ENCODE results near the gene VSTM4. TPM values are rescaled to one million over a fixed set of nuclear protein-coding genes. Genes with fewer than 3 reads are reported as not detected.

The VSTM4 gene
- total RNA-seq, 1 experiment from 2014 or later = not detected

GRCh38 chr10:49118430-49119074 lies 3.2 kb upstream of the VSTM4 start:
- Mint-ChIP-seq H3K27ac (ENCODE audit: unreplicated experiment) (no peak overlapping the region), H3K9me3 (ENCODE audit: low read depth, unreplicated experiment) (no peaks in the 10 kb centered on the region), H3K36me3 (ENCODE audit: insufficient read depth, unreplicated experiment) (no peaks in the 10 kb centered on the region), H3K4me1 (ENCODE audit: low read depth, unreplicated experiment) (no peaks in the 10 kb centered on the region), H3K27me3 (ENCODE audit: unreplicated experiment) (peaks cover 66% of the 10 kb centered on the region), H3K4me3 (ENCODE audit: low read depth, unreplicated experiment) (no peak overlapping the region)
- BruUV-seq (replicated peaks) = no TSS peak
- TF ChIP-seq CTCF (IDR thresholded peaks at IDR 0.05; ENCODE audit: unreplicated experiment) = no peak
- CTCF ChIA-PET = no interaction called here
- no peak for DNase-seq
- intact Hi-C loops (cut with micrococcal nuclease; ENCODE audit: unreplicated experiment) = no loop called here

- no peak overlapping the region for H3K4me3 Mint-ChIP-seq (ENCODE audit: low read depth, unreplicated experiment)
Observed at GRCh38 chr10:49117376-49118070, 2.2 kb upstream of the VSTM4 start.

GRCh38 chr10:49116509-49117375 lies 1.4 kb upstream of the VSTM4 start:
- BruUV-seq (replicated peaks) = no TSS peak
- intact Hi-C loops (cut with micrococcal nuclease; ENCODE audit: unreplicated experiment) = no loop called here
- no peak for DNase-seq
- H3K36me3 Mint-ChIP-seq (ENCODE audit: insufficient read depth, unreplicated experiment) = no peaks in the 10 kb centered on the region
- H3K27me3 Mint-ChIP-seq (ENCODE audit: unreplicated experiment) = peaks cover 71% of the 10 kb centered on the region
- CTCF ChIA-PET = no interaction called here
- H3K4me3 Mint-ChIP-seq (ENCODE audit: low read depth, unreplicated experiment) = no peak overlapping the region
- no peaks in the 10 kb centered on the region for H3K9me3 Mint-ChIP-seq (ENCODE audit: low read depth, unreplicated experiment)
- no peak for TF ChIP-seq CTCF (IDR thresholded peaks at IDR 0.05; ENCODE audit: unreplicated experiment)
- H3K4me1 Mint-ChIP-seq (ENCODE audit: low read depth, unreplicated experiment) = no peaks in the 10 kb centered on the region
- H3K27ac Mint-ChIP-seq (ENCODE audit: unreplicated experiment) = no peak overlapping the region

More at GRCh38 chr10:49117376-49118070, 2.2 kb upstream of the VSTM4 start:
- H3K36me3 Mint-ChIP-seq (ENCODE audit: insufficient read depth, unreplicated experiment) = no peaks in the 10 kb centered on the region
- no peak for DNase-seq
- peaks cover 71% of the 10 kb centered on the region for H3K27me3 Mint-ChIP-seq (ENCODE audit: unreplicated experiment)
- H3K4me1 Mint-ChIP-seq (ENCODE audit: low read depth, unreplicated experiment) = no peaks in the 10 kb centered on the region
- H3K27ac Mint-ChIP-seq (ENCODE audit: unreplicated experiment) = no peak overlapping the region
- CTCF ChIA-PET = no interaction called here
- TF ChIP-seq CTCF (IDR thresholded peaks at IDR 0.05; ENCODE audit: unreplicated experiment) = no peak
- intact Hi-C loops (cut with micrococcal nuclease; ENCODE audit: unreplicated experiment) = no loop called here
- no TSS peak for BruUV-seq (replicated peaks)
- no peaks in the 10 kb centered on the region for H3K9me3 Mint-ChIP-seq (ENCODE audit: low read depth, unreplicated experiment)

- CTCF ChIA-PET = no interaction called here
- H3K4me3 Mint-ChIP-seq (ENCODE audit: low read depth, unreplicated experiment) = no peak overlapping the region
Observed at GRCh38 chr10:49115796-49116508, 630 bp upstream of the VSTM4 start.

More at GRCh38 chr10:49115796-49116508, 630 bp upstream of the VSTM4 start:
- DNase-seq = no peak
- intact Hi-C loops (cut with micrococcal nuclease; ENCODE audit: unreplicated experiment) = no loop called here
- TF ChIP-seq CTCF (IDR thresholded peaks at IDR 0.05; ENCODE audit: unreplicated experiment) = no peak
- Mint-ChIP-seq H3K27me3 (ENCODE audit: unreplicated experiment) (peaks cover 71% of the 10 kb centered on the region), H3K27ac (ENCODE audit: unreplicated experiment) (no peak overlapping the region), H3K4me1 (ENCODE audit: low read depth, unreplicated experiment) (no peaks in the 10 kb centered on the region), H3K36me3 (ENCODE audit: insufficient read depth, unreplicated experiment) (no peaks in the 10 kb centered on the region), H3K9me3 (ENCODE audit: low read depth, unreplicated experiment) (no peaks in the 10 kb centered on the region)
- no TSS peak for BruUV-seq (replicated peaks)
